ENCODE measurements around the gene SCGB1A1.

- TF ChIP-seq SP1 (IDR thresholded peaks at IDR 0.05) (no peak), BHLHE40 (IDR thresholded peaks at IDR 0.05; ENCODE audit: borderline replicate concordance) (no peak), FOXM1 (IDR thresholded peaks at IDR 0.05; ENCODE audit: borderline replicate concordance) (no peak), FOXK2 (IDR thresholded peaks at IDR 0.05) (no peak), TARDBP (IDR thresholded peaks at IDR 0.05) (no peak), ZNF384 (IDR thresholded peaks at IDR 0.05) (no peak), NFRKB (IDR thresholded peaks at IDR 0.05) (no peak)
Measured at GRCh38 chr11:62430425-62430824, 11.6 kb downstream of the SCGB1A1 start.

Data from HEK293T (cell line).